Activated T-cell treated with anti-CD3 and anti-CD28 coated beads for 24 hours (primary cell): Measurements from ENCODE around the gene PHF23.

Experiments used
- DNase-seq: peaks from one replicate; pipeline ENCODE4 v3.0.0-alpha.2; 2020; ENCODE audit warnings: low read depth

Gene PHF23

GRCh38 chr17:7239091-7240027, at the start of gene PHF23:
Gene PHF23 (minus strand): TSS chr17:7239457. CDS start chr17:7239279, 178 bp downstream.
- peak; percentile 96 for DNase-seq

GRCh38 chr17:7285679-7286078, 46.4 kb upstream of the PHF23 start:
- DNase-seq, result no peak

- no peak for DNase-seq
These were observed 45.7 kb upstream of the PHF23 start for GRCh38 chr17:7284911-7285310.

- DNase-seq, result no peak
These were observed 44.4 kb upstream of the PHF23 start for GRCh38 chr17:7283471-7284216.

GRCh38 chr17:7282752-7283321, 43.6 kb upstream of the PHF23 start:
- no peak for DNase-seq

GRCh38 chr17:7281953-7282751, 42.9 kb upstream of the PHF23 start:
- DNase-seq, result no peak

- DNase-seq, result peak; percentile 89
These were observed 42.1 kb upstream of the PHF23 start, which contains the start of gene SLC2A4 for GRCh38 chr17:7281074-7281952. Gene SLC2A4 (plus strand): TSS chr17:7281718. CDS start chr17:7281935, 217 bp downstream.

GRCh38 chr17:7280519-7281073, 41.3 kb upstream of the PHF23 start:
- DNase-seq, result peak; percentile 78

GRCh38 chr17:7279448-7279847, 40.2 kb upstream of the PHF23 start:
- no peak for DNase-seq

GRCh38 chr17:7266784-7267183, 27.5 kb upstream of the PHF23 start:
- DNase-seq, result no peak

- no peak for DNase-seq
These were observed 24.5 kb upstream of the PHF23 start for GRCh38 chr17:7263801-7264078.

GRCh38 chr17:7262935-7263800, 23.9 kb upstream of the PHF23 start:
- DNase-seq, result no peak

- no peak for DNase-seq
These were observed 23.1 kb upstream of the PHF23 start, which contains the start of gene CLDN7 for GRCh38 chr17:7262192-7262934. Gene CLDN7 (minus strand): TSS chr17:7262478. CDS start chr17:7262043, 435 bp downstream.

GRCh38 chr17:7261379-7262191, 22.3 kb upstream of the PHF23 start:
- no peak for DNase-seq

GRCh38 chr17:7260651-7261378, 21.6 kb upstream of the PHF23 start:
- DNase-seq, result no peak

GRCh38 chr17:7260151-7260550, 20.9 kb upstream of the PHF23 start:
- no peak for DNase-seq

GRCh38 chr17:7259555-7259889, 20.3 kb upstream of the PHF23 start:
- no peak for DNase-seq
